ENCODE results near the gene BAZ1B. TPM values are rescaled to one million over a fixed set of nuclear protein-coding genes. Genes with fewer than 3 reads are reported as not detected.
A peak's percentile ranks its signal among the peaks of the same experiment; 100 is the strongest.

BAZ1B gene
- total and polyA plus RNA-seq, 9 of the 15 experiments (the other 6 are each of a cell fraction or from before 2014, with no cell fraction given): 15.0 to 134 (median 79.5) TPM

- ChIA-PET CTCF (ENCODE audit: low intra/inter-chr PET ratio) (no interaction called here), POLR2A (no interaction called here)
- H3K9ac ChIP-seq (ENCODE audit: insufficient read depth in 1 of 2, low read depth in 2 of 2, low read length in 2 of 2): no peak overlapping the region
- peak overlapping the region; percentile 68; the same call in 1 of the 2 replicates for H2AFZ ChIP-seq (ENCODE audit: low read depth, low read length)
- H3K27me3 ChIP-seq (ENCODE audit: control insufficient read depth in 2 of 2, insufficient read depth in 2 of 2, low read length in 2 of 2): peaks cover 4 to 22% of the 10 kb centered on the region in 2 experiments; a peak in 4 of 5 replicates
- H3K4me2 ChIP-seq (ENCODE audit: insufficient read depth, low read length): no peak overlapping the region
- H3K4me1 ChIP-seq (replicated peaks in 1 of 2; ENCODE audit: control insufficient read depth in 2 of 2, insufficient read depth in 2 of 2, low read length in 2 of 2): peaks cover 0 to 7% of the 10 kb centered on the region in 2 experiments; a peak in 2 of 5 replicates
- H3K9me3 ChIP-seq (replicated peaks; ENCODE audit: control insufficient read depth, insufficient read depth, low read depth, low read length): peaks cover 2% of the 10 kb centered on the region
- H3K4me3 ChIP-seq: no peak overlapping the region
- no peak for FAIRE-seq
- ATAC-seq: no peak
- DNase-seq (ENCODE audit: extremely low read depth in 1 of 4, low spot score in 3 of 4): no peak
- no peaks in the 10 kb centered on the region for H3K36me3 ChIP-seq (ENCODE audit: control insufficient read depth, insufficient read depth, low read length)
- intact Hi-C loops (cut with micrococcal nuclease) (no loop called here), in situ Hi-C loops (cut with MboI) (no loop called here)
- no peaks in the 10 kb centered on the region for H4K20me1 ChIP-seq (replicated peaks; ENCODE audit: control insufficient read depth, insufficient read depth, low read length)
- BruUV-seq (replicated peaks): no TSS peak
- no peaks in the 10 kb centered on the region for H3K79me2 ChIP-seq (ENCODE audit: control insufficient read depth, insufficient read depth, low read length)
- H3K27ac ChIP-seq (ENCODE audit: extremely low read depth, low read depth, low read length): no peak overlapping the region
- H3K9me1 ChIP-seq (ENCODE audit: control insufficient read depth, insufficient read depth, low read length): no peaks in the 10 kb centered on the region
- 0% methylated on average over 3 of the region's 3 CpGs for WGBS (ENCODE audit: insufficient coverage, low coverage, missing lambda C conversion rate)
- TF ChIP-seq BRF2 (IDR thresholded peaks at IDR 0.05; ENCODE audit: borderline replicate concordance, insufficient read depth, insufficient read length) (no peak), ATF7 (IDR thresholded peaks at IDR 0.05) (no peak), ZBTB5 (IDR thresholded peaks at IDR 0.05) (no peak), YY1 (IDR thresholded peaks at IDR 0.05; ENCODE audit: borderline replicate concordance in 1 of 3, control insufficient read depth in 1 of 3, extremely low read depth in 1 of 3, insufficient read depth in 3 of 3, insufficient read length in 1 of 3, insufficient replicate concordance in 2 of 3, low read depth in 1 of 3, low read length in 2 of 3) (peak in 1 of 3 experiments; percentile 11)
Measured at GRCh38 chr7:73394422-73394821, 127.7 kb downstream of the BAZ1B start.
